Measurements from ENCODE around the gene MMP25. TPM values are rescaled to one million over a fixed set of nuclear protein-coding genes. Genes with fewer than 3 reads are reported as not detected.

MMP25 gene
- total and polyA plus RNA-seq, 4 experiments from 2014 or later = 0.52 to 3.0 (median 1.9) TPM

- H3K4me3 ChIP-seq (ENCODE audit: low read length in 2 of 2) = peak overlapping the region in 1 of 2 donors; percentile 41
- H3K9me3 Mint-ChIP-seq = peaks cover 0 to 3% (median 0%) of the 10 kb centered on the region in 8 donors
- ChIA-PET POLR2A (ENCODE audit: partially characterized antibody) (interaction anchor here (0.6 to 5.4 kb wide), 18 partner anchors 8 to 130 kb away, joined by 3 to 37 read pairs (median 6); partner anchors contain the start of genes MMP25, TNFRSF12A and ZNF213), CTCF (ENCODE audit: partially characterized antibody) (interaction anchor here (0.6 to 18.6 kb wide), 29 partner anchors 8 to 143 kb away, joined by 3 to 444 read pairs (median 6); partner anchors contain the start of genes BICDL2, CLDN9, MMP25 and TNFRSF12A)
- peaks cover 3 to 14% of the 10 kb centered on the region in 2 donors for H3K36me3 Mint-ChIP-seq
- H3K4me3 Mint-ChIP-seq = peak overlapping the region in 7 of 8 donors; percentile 9 to 71 (median 56)
- peaks cover 13% of the 10 kb centered on the region for H3K27me3 ChIP-seq (ENCODE audit: insufficient read depth, low read length)
- peaks cover 29% of the 10 kb centered on the region for H3K4me1 ChIP-seq (ENCODE audit: insufficient read depth, low read length)
- intact Hi-C loops (cut with micrococcal nuclease) = loop anchor here (1.0 to 10.0 kb wide), 3 partner anchors 9 to 124 kb away; partner anchors contain the start of gene TNFRSF12A
- H3K9me3 ChIP-seq (ENCODE audit: control insufficient read depth in 1 of 2, low read length in 2 of 2) = no peaks in the 10 kb centered on the region
- H3K36me3 ChIP-seq (ENCODE audit: insufficient read depth, low read length) = peaks cover 20% of the 10 kb centered on the region
- H3K27me3 Mint-ChIP-seq = peaks cover 18 to 20% of the 10 kb centered on the region in 2 donors
- H3K27ac Mint-ChIP-seq = peak overlapping the region in 1 of 7 donors; percentile 81
- peaks cover 13 to 39% (median 24%) of the 10 kb centered on the region in 4 donors for H3K4me1 Mint-ChIP-seq
- no peak for DNase-seq
- H3K27ac ChIP-seq (ENCODE audit: low read depth, low read length) = no peak overlapping the region
These were observed 17.5 kb upstream of the MMP25 start for GRCh38 chr16:3028716-3029319.

GRCh38 chr16:3029491-3030221 is 16.7 kb upstream of the MMP25 start:
- H3K27ac Mint-ChIP-seq = peak overlapping the region in 2 of 7 donors; percentile 72 to 81
- POLR2A ChIA-PET (ENCODE audit: partially characterized antibody) = interaction anchor here (0.6 to 5.4 kb wide), 15 partner anchors 8 to 415 kb away, joined by 3 to 37 read pairs (median 4); partner anchors contain the start of genes MMP25, TNFRSF12A and ZNF213

GRCh38 chr16:3030222-3031212 is 15.8 kb upstream of the MMP25 start:
- Mint-ChIP-seq H3K27me3 (peaks cover 23 to 28% of the 10 kb centered on the region in 2 donors), H3K36me3 (peaks cover 0 to 10% of the 10 kb centered on the region in 2 donors), H3K4me3 (peak overlapping the region; percentile 49 to 88 (median 74)), H3K9me3 (peaks cover 0 to 3% (median 0%) of the 10 kb centered on the region in 8 donors), H3K4me1 (peaks cover 11 to 32% (median 20%) of the 10 kb centered on the region in 4 donors), H3K27ac (peak overlapping the region in 1 of 7 donors; percentile 81)
- ChIA-PET CTCF (ENCODE audit: partially characterized antibody) (interaction anchor here (0.6 to 18.6 kb wide), 21 partner anchors 9 to 311 kb away, joined by 3 to 444 read pairs (median 5); partner anchors contain the start of genes CLDN9, MMP25, PAQR4 and TNFRSF12A), POLR2A (ENCODE audit: partially characterized antibody) (interaction anchor here (0.6 to 5.4 kb wide), 17 partner anchors 9 to 414 kb away, joined by 3 to 37 read pairs (median 6); partner anchors contain the start of genes MMP25, TNFRSF12A, ZNF213 and ZSCAN10)
- no peak for DNase-seq
- Histone ChIP-seq H3K27ac (ENCODE audit: low read depth, low read length) (no peak overlapping the region), H3K9me3 (ENCODE audit: control insufficient read depth in 1 of 2, low read length in 2 of 2) (no peaks in the 10 kb centered on the region), H3K4me3 (ENCODE audit: low read length in 2 of 2) (no peak overlapping the region), H3K27me3 (ENCODE audit: insufficient read depth, low read length) (peaks cover 16% of the 10 kb centered on the region), H3K36me3 (ENCODE audit: insufficient read depth, low read length) (peaks cover 19% of the 10 kb centered on the region), H3K4me1 (ENCODE audit: insufficient read depth, low read length) (peaks cover 25% of the 10 kb centered on the region)
- intact Hi-C loops (cut with micrococcal nuclease) = loop anchor here (1.0 to 2.0 kb wide), 4 partner anchors 28 to 136 kb away; no protein-coding TSS in a partner anchor

More at GRCh38 chr16:3029491-3030221, 16.7 kb upstream of the MMP25 start:
- Histone ChIP-seq H3K4me3 (ENCODE audit: low read length in 2 of 2) (peak overlapping the region in 1 of 2 donors; percentile 41), H3K9me3 (ENCODE audit: control insufficient read depth in 1 of 2, low read length in 2 of 2) (no peaks in the 10 kb centered on the region), H3K4me1 (ENCODE audit: insufficient read depth, low read length) (peaks cover 25% of the 10 kb centered on the region), H3K27me3 (ENCODE audit: insufficient read depth, low read length) (peaks cover 13% of the 10 kb centered on the region), H3K27ac (ENCODE audit: low read depth, low read length) (no peak overlapping the region), H3K36me3 (ENCODE audit: insufficient read depth, low read length) (peaks cover 20% of the 10 kb centered on the region)
- H3K36me3 Mint-ChIP-seq = peaks cover 0 to 10% of the 10 kb centered on the region in 2 donors
- peaks cover 0 to 3% (median 0%) of the 10 kb centered on the region in 8 donors for H3K9me3 Mint-ChIP-seq
- H3K4me1 Mint-ChIP-seq = peaks cover 11 to 32% (median 19%) of the 10 kb centered on the region in 4 donors
- H3K4me3 Mint-ChIP-seq = peak overlapping the region; percentile 52 to 88 (median 74)
- intact Hi-C loops (cut with micrococcal nuclease) = loop anchor here (2.0 to 10.0 kb wide), 2 partner anchors 71 to 125 kb away; no protein-coding TSS in a partner anchor
- peaks cover 22 to 23% of the 10 kb centered on the region in 2 donors for H3K27me3 Mint-ChIP-seq
- DNase-seq = peak in 3 of 5 donors; percentile 36 to 43 (median 37)
- CTCF ChIA-PET (ENCODE audit: partially characterized antibody) = interaction anchor here (1.1 to 18.6 kb wide), 13 partner anchors 9 to 142 kb away, joined by 3 to 444 read pairs (median 14); partner anchors contain the start of genes CLDN9, MMP25, PAQR4 and TNFRSF12A

- POLR2A ChIA-PET (ENCODE audit: partially characterized antibody) = interaction anchor here (1.1 to 3.5 kb wide), 9 partner anchors 9 to 102 kb away, joined by 4 to 19 read pairs (median 6); partner anchors contain the start of genes MMP25, ZNF213 and ZSCAN10
- intact Hi-C loops (cut with micrococcal nuclease) = no loop called here
- H3K4me3 Mint-ChIP-seq = peak overlapping the region in 1 of 8 donors; percentile 36
These were observed 13.7 kb upstream of the MMP25 start for GRCh38 chr16:3032624-3033023.

GRCh38 chr16:3035289-3035971 is 10.9 kb upstream of the MMP25 start:
- Mint-ChIP-seq H3K9me3 (peaks cover 0 to 1% (median 0%) of the 10 kb centered on the region in 8 donors), H3K36me3 (no peaks in the 10 kb centered on the region), H3K27ac (no peak overlapping the region), H3K4me3 (peak overlapping the region in 3 of 8 donors; percentile 20 to 59 (median 40)), H3K27me3 (peaks cover 46 to 49% of the 10 kb centered on the region in 2 donors), H3K4me1 (peaks cover 5 to 16% (median 10%) of the 10 kb centered on the region in 4 donors)
- H3K4me3 ChIP-seq (ENCODE audit: low read length in 2 of 2) = no peak overlapping the region
- no peak overlapping the region for H3K27ac ChIP-seq (ENCODE audit: low read depth, low read length)
- H3K36me3 ChIP-seq (ENCODE audit: insufficient read depth, low read length) = no peaks in the 10 kb centered on the region
- intact Hi-C loops (cut with micrococcal nuclease) = no loop called here
- CTCF ChIA-PET (ENCODE audit: partially characterized antibody) = interaction anchor here (0.7 to 18.6 kb wide), 6 partner anchors 10 to 123 kb away, joined by 3 to 444 read pairs (median 8); partner anchors contain the start of genes CLDN9 and ZNF213
- H3K9me3 ChIP-seq (ENCODE audit: control insufficient read depth in 1 of 2, low read length in 2 of 2) = no peaks in the 10 kb centered on the region
- no peak for DNase-seq
- POLR2A ChIA-PET (ENCODE audit: partially characterized antibody) = interaction anchor here (0.8 to 1.3 kb wide), 4 partner anchors 13 to 25 kb away, joined by 3 to 6 read pairs (median 4); no protein-coding TSS in a partner anchor
- peaks cover 50% of the 10 kb centered on the region for H3K27me3 ChIP-seq (ENCODE audit: insufficient read depth, low read length)
- peaks cover 8% of the 10 kb centered on the region for H3K4me1 ChIP-seq (ENCODE audit: insufficient read depth, low read length)

More at GRCh38 chr16:3032624-3033023, 13.7 kb upstream of the MMP25 start:
- no peak for DNase-seq
- Histone ChIP-seq H3K4me1 (ENCODE audit: insufficient read depth, low read length) (peaks cover 33% of the 10 kb centered on the region), H3K27me3 (ENCODE audit: insufficient read depth, low read length) (peaks cover 35% of the 10 kb centered on the region), H3K9me3 (ENCODE audit: control insufficient read depth in 1 of 2, low read length in 2 of 2) (no peaks in the 10 kb centered on the region), H3K4me3 (ENCODE audit: low read length in 2 of 2) (no peak overlapping the region), H3K36me3 (ENCODE audit: insufficient read depth, low read length) (no peaks in the 10 kb centered on the region), H3K27ac (ENCODE audit: low read depth, low read length) (no peak overlapping the region)
- Mint-ChIP-seq H3K9me3 (peaks cover 0 to 3% (median 0%) of the 10 kb centered on the region in 8 donors), H3K27ac (no peak overlapping the region), H3K36me3 (no peaks in the 10 kb centered on the region), H3K27me3 (peaks cover 35 to 40% of the 10 kb centered on the region in 2 donors), H3K4me1 (peaks cover 15 to 37% (median 24%) of the 10 kb centered on the region in 4 donors)
- CTCF ChIA-PET (ENCODE audit: partially characterized antibody) = interaction anchor here (1.4 to 18.6 kb wide), 10 partner anchors 10 to 139 kb away, joined by 5 to 444 read pairs (median 18); partner anchors contain the start of genes CLDN9, TNFRSF12A and ZNF213

All from CD4-positive, alpha-beta memory T cell (primary cell).